ENCODE measurements around the gene COMMD3. TPM values are rescaled to one million over a fixed set of nuclear protein-coding genes. Genes with fewer than 3 reads are reported as not detected.
A peak's percentile ranks its signal among the peaks of the same experiment; 100 is the strongest.

Gene COMMD3
- total RNA-seq (10 to 100 TPM; 54.7 to 55.9 TPM), polyA plus RNA-seq (ENCODE audit: insufficient read length in 2 of 2) (10 to 100 TPM; 69.6 to 73.2 TPM)
- long read RNA-seq, donor 1, transcript COMMD3-201 (8 exons, 1,342 nt), result major isoform, 27 of 32 reads
- long read RNA-seq, donor 1, partial matches to known transcripts, result 0 of 32 reads
- long read RNA-seq, donor 1, other reads (novel, unspliced or antisense), result 0 of 32 reads
- long read RNA-seq, donor 2, transcript COMMD3-201 (8 exons, 1,342 nt), result major isoform, 14 of 14 reads
- long read RNA-seq, donor 2, partial matches to known transcripts, result 0 of 14 reads
- long read RNA-seq, donor 2, other reads (novel, unspliced or antisense), result 0 of 14 reads
- long read RNA-seq, donor 3, transcript COMMD3-201 (8 exons, 1,342 nt), result major isoform, 26 of 27 reads
- long read RNA-seq, donor 3, partial matches to known transcripts, result 0 of 27 reads
- long read RNA-seq, donor 3, other reads (novel, unspliced or antisense), result 0 of 27 reads
- long read RNA-seq, donor 4, transcript COMMD3-201 (8 exons, 1,342 nt), result major isoform, 61 of 73 reads
- long read RNA-seq, donor 4, transcript COMMD3-206 (4 exons, 1,344 nt), result minor isoform, 6 of 73 reads
- long read RNA-seq, donor 4, partial matches to known transcripts, result 0 of 73 reads
- long read RNA-seq, donor 4, other reads (novel, unspliced or antisense), result 0 of 73 reads

GRCh38 chr10:22316286-22317075, at the start of gene COMMD3:
COMMD3 (plus strand) TSS chr10:22316388; CDS start chr10:22316418, 30 bp downstream.
- H3K9me3 ChIP-seq (ENCODE audit: control insufficient read depth, insufficient read depth, low read length), result no peaks in the 10 kb centered on the region
- H3K36me3 ChIP-seq (ENCODE audit: control insufficient read depth, insufficient read depth, low read length), result no peaks in the 10 kb centered on the region
- H3K4me1 ChIP-seq (ENCODE audit: control insufficient read depth, insufficient read depth, low read length), result no peaks in the 10 kb centered on the region
- peak within 1 kb of the TSS; percentile 97 for H3K27ac ChIP-seq (ENCODE audit: low read depth, low read length)
- WGBS (ENCODE audit: insufficient coverage), result under 1% methylated on average over 63 of the region's 63 CpGs
- H3K4me3 ChIP-seq (ENCODE audit: low read depth, low read length), result peak within 1 kb of the TSS; percentile 98
- DNase-seq (ENCODE audit: low read depth in 4 of 6, low spot score in 6 of 6), result peak in 3 of 6 donors; percentile 88 to 98 (median 97)
- peaks cover 25% of the 10 kb centered on the region for H3K27me3 ChIP-seq (ENCODE audit: control insufficient read depth, insufficient read depth, low read length)

- H3K9me3 ChIP-seq (ENCODE audit: control insufficient read depth, insufficient read depth, low read length), result no peaks in the 10 kb centered on the region
- no peaks in the 10 kb centered on the region for H3K4me1 ChIP-seq (ENCODE audit: control insufficient read depth, insufficient read depth, low read length)
- H3K27me3 ChIP-seq (ENCODE audit: control insufficient read depth, insufficient read depth, low read length), result no peaks in the 10 kb centered on the region
- DNase-seq (ENCODE audit: low read depth in 4 of 6, low spot score in 6 of 6), result no peak
- H3K27ac ChIP-seq (ENCODE audit: low read depth, low read length), result no peak overlapping the region
- no peaks in the 10 kb centered on the region for H3K36me3 ChIP-seq (ENCODE audit: control insufficient read depth, insufficient read depth, low read length)
- H3K4me3 ChIP-seq (ENCODE audit: low read depth, low read length), result no peak overlapping the region
- no CpG with 5 or more reads among the region's 2 CpGs for WGBS (ENCODE audit: insufficient coverage)
These were observed 47.7 kb upstream of the COMMD3 start for GRCh38 chr10:22268503-22268902.

- no peak overlapping the region for H3K27ac ChIP-seq (ENCODE audit: low read depth, low read length)
- no peaks in the 10 kb centered on the region for H3K9me3 ChIP-seq (ENCODE audit: control insufficient read depth, insufficient read depth, low read length)
- no peak for DNase-seq (ENCODE audit: low read depth in 4 of 6, low spot score in 6 of 6)
- no peaks in the 10 kb centered on the region for H3K27me3 ChIP-seq (ENCODE audit: control insufficient read depth, insufficient read depth, low read length)
- H3K4me3 ChIP-seq (ENCODE audit: low read depth, low read length), result no peak overlapping the region
- 98% methylated on average over 3 of the region's 6 CpGs for WGBS (ENCODE audit: insufficient coverage)
- H3K36me3 ChIP-seq (ENCODE audit: control insufficient read depth, insufficient read depth, low read length), result no peaks in the 10 kb centered on the region
- no peaks in the 10 kb centered on the region for H3K4me1 ChIP-seq (ENCODE audit: control insufficient read depth, insufficient read depth, low read length)
These were observed 44.4 kb upstream of the COMMD3 start for GRCh38 chr10:22271786-22272185.

- H3K36me3 ChIP-seq (ENCODE audit: control insufficient read depth, insufficient read depth, low read length), result no peaks in the 10 kb centered on the region
- H3K27me3 ChIP-seq (ENCODE audit: control insufficient read depth, insufficient read depth, low read length), result no peaks in the 10 kb centered on the region
- H3K9me3 ChIP-seq (ENCODE audit: control insufficient read depth, insufficient read depth, low read length), result no peaks in the 10 kb centered on the region
- no peak for DNase-seq (ENCODE audit: low read depth in 4 of 6, low spot score in 6 of 6)
- H3K4me1 ChIP-seq (ENCODE audit: control insufficient read depth, insufficient read depth, low read length), result no peaks in the 10 kb centered on the region
- H3K27ac ChIP-seq (ENCODE audit: low read depth, low read length), result no peak overlapping the region
- no CpG with 5 or more reads among the region's 4 CpGs for WGBS (ENCODE audit: insufficient coverage)
- H3K4me3 ChIP-seq (ENCODE audit: low read depth, low read length), result no peak overlapping the region
These were observed 37.8 kb upstream of the COMMD3 start for GRCh38 chr10:22278441-22278782.

- Histone ChIP-seq H3K27me3 (ENCODE audit: control insufficient read depth, insufficient read depth, low read length) (no peaks in the 10 kb centered on the region), H3K36me3 (ENCODE audit: control insufficient read depth, insufficient read depth, low read length) (no peaks in the 10 kb centered on the region), H3K4me1 (ENCODE audit: control insufficient read depth, insufficient read depth, low read length) (no peaks in the 10 kb centered on the region), H3K9me3 (ENCODE audit: control insufficient read depth, insufficient read depth, low read length) (no peaks in the 10 kb centered on the region), H3K27ac (ENCODE audit: low read depth, low read length) (no peak overlapping the region), H3K4me3 (ENCODE audit: low read depth, low read length) (no peak overlapping the region)
- DNase-seq (ENCODE audit: low read depth in 4 of 6, low spot score in 6 of 6), result no peak
- 37% methylated on average over 6 of the region's 6 CpGs for WGBS (ENCODE audit: insufficient coverage)
These were observed 36.1 kb upstream of the COMMD3 start for GRCh38 chr10:22280078-22280477.

GRCh38 chr10:22285130-22285529, 31.1 kb upstream of the COMMD3 start:
- H3K36me3 ChIP-seq (ENCODE audit: control insufficient read depth, insufficient read depth, low read length), result no peaks in the 10 kb centered on the region
- 54% methylated on average over 1 of the region's 3 CpGs for WGBS (ENCODE audit: insufficient coverage)
- H3K9me3 ChIP-seq (ENCODE audit: control insufficient read depth, insufficient read depth, low read length), result no peaks in the 10 kb centered on the region
- peak in 2 of 6 donors; percentile 57 to 69 for DNase-seq (ENCODE audit: low read depth in 4 of 6, low spot score in 6 of 6)
- H3K4me3 ChIP-seq (ENCODE audit: low read depth, low read length), result no peak overlapping the region
- no peak overlapping the region for H3K27ac ChIP-seq (ENCODE audit: low read depth, low read length)
- no peaks in the 10 kb centered on the region for H3K27me3 ChIP-seq (ENCODE audit: control insufficient read depth, insufficient read depth, low read length)
- no peaks in the 10 kb centered on the region for H3K4me1 ChIP-seq (ENCODE audit: control insufficient read depth, insufficient read depth, low read length)

GRCh38 chr10:22293747-22294404, 22.3 kb upstream of the COMMD3 start:
- WGBS (ENCODE audit: insufficient coverage), result 100% methylated on average over 1 of the region's 3 CpGs
- Histone ChIP-seq H3K4me1 (ENCODE audit: control insufficient read depth, insufficient read depth, low read length) (no peaks in the 10 kb centered on the region), H3K27me3 (ENCODE audit: control insufficient read depth, insufficient read depth, low read length) (no peaks in the 10 kb centered on the region), H3K4me3 (ENCODE audit: low read depth, low read length) (no peak overlapping the region), H3K9me3 (ENCODE audit: control insufficient read depth, insufficient read depth, low read length) (no peaks in the 10 kb centered on the region), H3K36me3 (ENCODE audit: control insufficient read depth, insufficient read depth, low read length) (no peaks in the 10 kb centered on the region), H3K27ac (ENCODE audit: low read depth, low read length) (no peak overlapping the region)
- no peak for DNase-seq (ENCODE audit: low read depth in 4 of 6, low spot score in 6 of 6)

GRCh38 chr10:22294694-22295093, 21.5 kb upstream of the COMMD3 start:
- no peaks in the 10 kb centered on the region for H3K4me1 ChIP-seq (ENCODE audit: control insufficient read depth, insufficient read depth, low read length)
- H3K36me3 ChIP-seq (ENCODE audit: control insufficient read depth, insufficient read depth, low read length), result no peaks in the 10 kb centered on the region
- no CpG with 5 or more reads among the region's 2 CpGs for WGBS (ENCODE audit: insufficient coverage)
- DNase-seq (ENCODE audit: low read depth in 4 of 6, low spot score in 6 of 6), result no peak
- no peak overlapping the region for H3K27ac ChIP-seq (ENCODE audit: low read depth, low read length)
- H3K4me3 ChIP-seq (ENCODE audit: low read depth, low read length), result no peak overlapping the region
- H3K9me3 ChIP-seq (ENCODE audit: control insufficient read depth, insufficient read depth, low read length), result no peaks in the 10 kb centered on the region
- H3K27me3 ChIP-seq (ENCODE audit: control insufficient read depth, insufficient read depth, low read length), result no peaks in the 10 kb centered on the region

- 93% methylated on average over 4 of the region's 4 CpGs for WGBS (ENCODE audit: insufficient coverage)
These were observed 15.0 kb upstream of the COMMD3 start for GRCh38 chr10:22301193-22301592.

More at GRCh38 chr10:22301193-22301592, 15.0 kb upstream of the COMMD3 start:
- Histone ChIP-seq H3K9me3 (ENCODE audit: control insufficient read depth, insufficient read depth, low read length) (no peaks in the 10 kb centered on the region), H3K27me3 (ENCODE audit: control insufficient read depth, insufficient read depth, low read length) (no peaks in the 10 kb centered on the region), H3K36me3 (ENCODE audit: control insufficient read depth, insufficient read depth, low read length) (no peaks in the 10 kb centered on the region), H3K4me3 (ENCODE audit: low read depth, low read length) (no peak overlapping the region), H3K27ac (ENCODE audit: low read depth, low read length) (no peak overlapping the region), H3K4me1 (ENCODE audit: control insufficient read depth, insufficient read depth, low read length) (no peaks in the 10 kb centered on the region)
- peak in 1 of 6 donors; percentile 32 for DNase-seq (ENCODE audit: low read depth in 4 of 6, low spot score in 6 of 6)

Data from spinal cord (tissue), 10 donors.